ENCODE measurements around the gene SRGAP3.

- no peak for TF ChIP-seq ZBTB8A (tag by site-specific recombination; IDR thresholded peaks at IDR 0.05)
- no peak for TF ChIP-seq ZBTB48 (tag by site-specific recombination; IDR thresholded peaks at IDR 0.05)
- TF ChIP-seq PATZ1 (tag by site-specific recombination; IDR thresholded peaks at IDR 0.05) = no peak
- TF ChIP-seq CTCF (tag by site-specific recombination; IDR thresholded peaks at IDR 0.05) = peak; percentile 70
Measured at GRCh38 chr3:9201266-9201665, 48.2 kb downstream of the SRGAP3 start.
